ENCODE results near the gene CD207. TPM values are rescaled to one million over a fixed set of nuclear protein-coding genes. Genes with fewer than 3 reads are reported as not detected.

The CD207 gene
- total and polyA plus RNA-seq, 2 experiments from 2014 or later: not detected

DNA sequence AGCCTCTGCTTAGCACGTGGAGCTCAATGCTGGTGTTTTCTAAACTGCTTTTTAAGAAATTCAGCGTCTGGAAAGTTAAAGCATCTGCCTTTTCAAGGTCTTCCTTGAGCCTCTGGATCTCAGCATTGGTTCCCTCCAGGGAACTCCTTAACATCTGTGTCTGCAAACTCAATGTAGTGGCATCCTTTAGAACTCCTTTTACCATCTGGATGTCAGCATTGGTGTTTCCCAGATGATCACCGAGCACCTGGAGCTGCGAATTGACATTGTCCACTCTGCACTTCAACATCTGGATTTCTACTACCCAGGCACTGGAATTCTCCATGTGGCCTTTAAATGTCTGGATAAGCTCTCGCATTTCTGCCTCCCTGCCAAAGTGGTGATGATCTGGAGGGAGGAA lies 18.9 kb downstream of the CD207 start:
- Histone ChIP-seq H3K4me1 (ENCODE audit: insufficient read depth) (no peaks in the 10 kb centered on the region), H3K27me3 (no peaks in the 10 kb centered on the region), H3K4me2 (no peak overlapping the region), H3K9me3 (ENCODE audit: low read depth) (no peaks in the 10 kb centered on the region), H3K36me3 (replicated peaks; ENCODE audit: insufficient read depth, low read depth) (no peaks in the 10 kb centered on the region), H3K27ac (no peak overlapping the region), H4K20me1 (ENCODE audit: insufficient read depth, poor library complexity, severe bottlenecking) (no peaks in the 10 kb centered on the region), H3K9me2 (replicated peaks; ENCODE audit: insufficient read depth) (no peaks in the 10 kb centered on the region), H3K79me2 (no peaks in the 10 kb centered on the region), H2AFZ (no peak overlapping the region), H3K4me3 (no peak overlapping the region)
- no peak for DNase-seq (ENCODE audit: low spot score)
- 67% methylated on average over 5 of the region's 5 CpGs for WGBS (ENCODE audit: low lambda C conversion rate, missing lambda C conversion rate)
- TF ChIP-seq EZH2 (IDR thresholded peaks at IDR 0.05; ENCODE audit: borderline replicate concordance): no peak
- TF ChIP-seq EZH2phosphoT487 (IDR thresholded peaks at IDR 0.05; ENCODE audit: low read depth, severe bottlenecking, unreplicated experiment): no peak
- TF ChIP-seq CTCF (IDR thresholded peaks at IDR 0.05; ENCODE audit: poor library complexity): no peak

GRCh38 chr2:70808983-70809958 lies 26.3 kb downstream of the CD207 start:
- Histone ChIP-seq H3K4me1 (ENCODE audit: insufficient read depth) (no peaks in the 10 kb centered on the region), H3K9me2 (replicated peaks; ENCODE audit: insufficient read depth) (no peaks in the 10 kb centered on the region), H3K4me2 (no peak overlapping the region), H3K27ac (no peak overlapping the region), H2AFZ (no peak overlapping the region), H4K20me1 (ENCODE audit: insufficient read depth, poor library complexity, severe bottlenecking) (no peaks in the 10 kb centered on the region), H3K27me3 (peaks cover 5% of the 10 kb centered on the region), H3K4me3 (no peak overlapping the region), H3K79me2 (no peaks in the 10 kb centered on the region), H3K36me3 (replicated peaks; ENCODE audit: insufficient read depth, low read depth) (no peaks in the 10 kb centered on the region), H3K9me3 (ENCODE audit: low read depth) (no peaks in the 10 kb centered on the region)
- TF ChIP-seq CTCF (IDR thresholded peaks at IDR 0.05; ENCODE audit: poor library complexity) (no peak), EZH2 (IDR thresholded peaks at IDR 0.05; ENCODE audit: borderline replicate concordance) (no peak), EZH2phosphoT487 (IDR thresholded peaks at IDR 0.05; ENCODE audit: low read depth, severe bottlenecking, unreplicated experiment) (no peak)
- 90% methylated on average over 12 of the region's 12 CpGs for WGBS (ENCODE audit: low lambda C conversion rate, missing lambda C conversion rate)
- DNase-seq (ENCODE audit: low spot score): no peak

- no peaks in the 10 kb centered on the region for H3K79me2 ChIP-seq
- no peak overlapping the region for H3K4me3 ChIP-seq
- no peak for TF ChIP-seq CTCF (IDR thresholded peaks at IDR 0.05; ENCODE audit: poor library complexity)
- no peak for TF ChIP-seq EZH2phosphoT487 (IDR thresholded peaks at IDR 0.05; ENCODE audit: low read depth, severe bottlenecking, unreplicated experiment)
- TF ChIP-seq EZH2 (IDR thresholded peaks at IDR 0.05; ENCODE audit: borderline replicate concordance): no peak
- peaks cover 5% of the 10 kb centered on the region for H3K27me3 ChIP-seq
- H3K4me1 ChIP-seq (ENCODE audit: insufficient read depth): no peaks in the 10 kb centered on the region
- DNase-seq (ENCODE audit: low spot score): no peak
- H3K4me2 ChIP-seq: no peak overlapping the region
- WGBS (ENCODE audit: low lambda C conversion rate, missing lambda C conversion rate): 89% methylated on average over 4 of the region's 4 CpGs
- no peaks in the 10 kb centered on the region for H3K9me2 ChIP-seq (replicated peaks; ENCODE audit: insufficient read depth)
- H2AFZ ChIP-seq: no peak overlapping the region
- H3K27ac ChIP-seq: no peak overlapping the region
- H3K9me3 ChIP-seq (ENCODE audit: low read depth): no peaks in the 10 kb centered on the region
- H4K20me1 ChIP-seq (ENCODE audit: insufficient read depth, poor library complexity, severe bottlenecking): no peaks in the 10 kb centered on the region
- H3K36me3 ChIP-seq (replicated peaks; ENCODE audit: insufficient read depth, low read depth): no peaks in the 10 kb centered on the region
These were observed 27.8 kb downstream of the CD207 start for GRCh38 chr2:70807828-70808118.
